ENCODE data around the gene ANKRD11.

The ANKRD11 gene

DNA sequence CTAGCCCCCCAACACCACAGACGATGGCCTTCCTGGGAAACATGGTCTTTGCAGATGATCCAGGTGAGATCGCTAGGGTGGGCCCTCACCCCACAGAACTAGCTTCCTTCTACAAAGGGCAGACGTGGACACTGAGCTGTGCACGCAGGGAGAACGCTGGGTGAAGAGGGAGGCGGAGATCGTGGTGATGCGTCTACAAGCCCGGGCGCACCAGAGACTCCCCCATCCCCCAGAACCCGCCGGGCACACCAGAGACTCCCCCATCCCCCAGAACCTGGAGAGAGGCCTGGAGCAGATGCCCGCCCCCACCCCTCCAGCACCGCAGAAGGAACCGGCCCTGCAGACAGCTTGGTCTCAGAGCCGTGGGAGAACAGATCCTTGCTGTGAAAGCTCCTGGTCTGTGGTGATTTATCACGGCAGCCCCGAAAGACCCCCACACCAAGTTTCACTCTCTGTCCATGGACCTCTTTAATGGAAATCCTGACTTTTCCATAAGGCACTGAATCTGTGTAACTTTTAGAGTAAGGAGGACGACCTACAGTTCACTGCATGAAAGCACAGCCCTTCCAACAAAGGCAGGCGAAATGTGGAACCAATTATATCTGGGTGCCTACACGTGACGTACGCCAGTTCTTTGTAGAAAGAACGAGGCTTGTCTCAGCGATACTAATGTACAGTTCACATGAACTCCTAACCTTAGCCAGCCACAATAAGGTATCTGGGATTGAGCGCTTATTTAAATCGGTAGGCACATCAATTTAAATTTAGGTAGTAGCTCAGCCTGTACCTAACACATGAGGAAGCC lies 88.5 kb downstream of the ANKRD11 start:
- 88% methylated on average over 19 of the region's 27 CpGs for WGBS

DNA sequence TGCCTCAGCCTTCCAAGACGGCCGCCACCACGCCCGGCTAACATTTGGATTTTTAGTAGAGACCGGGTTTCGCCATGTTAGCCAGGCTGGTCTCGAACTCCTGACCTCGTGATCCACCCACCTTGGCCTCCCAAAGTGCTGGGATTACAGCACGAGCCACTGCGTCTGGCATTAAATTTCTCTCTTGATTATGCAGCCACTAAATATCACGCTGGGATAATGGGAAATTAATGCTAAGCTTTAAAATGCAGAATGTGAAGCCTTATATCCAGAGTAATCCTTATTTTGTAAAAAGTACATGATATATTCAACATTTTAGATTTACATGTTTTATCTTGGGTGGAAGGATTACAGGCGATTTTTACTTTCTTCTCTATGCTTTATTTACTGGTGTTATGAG lies 89.2 kb downstream of the ANKRD11 start:
- Histone ChIP-seq H3K4ac (ENCODE audit: low read depth in 1 of 2, low read length in 2 of 2) (no peak overlapping the region), H3K23ac (ENCODE audit: low read length in 2 of 2) (no peak overlapping the region), H2BK15ac (ENCODE audit: low read depth, poor library complexity, severe bottlenecking) (no peak overlapping the region), H3K4me1 (ENCODE audit: control insufficient read depth, insufficient read depth, low read depth, low read length) (peaks cover 24% of the 10 kb centered on the region), H3K14ac (ENCODE audit: low read length in 2 of 2) (no peak overlapping the region), H2BK12ac (ENCODE audit: low read length in 2 of 2) (no peak overlapping the region), H3K9me3 (ENCODE audit: control insufficient read depth, low read length) (no peaks in the 10 kb centered on the region), H3K27me3 (ENCODE audit: control insufficient read depth in 1 of 2, insufficient read depth in 1 of 2, low read length in 2 of 2) (no peaks in the 10 kb centered on the region), H2BK5ac (ENCODE audit: low read depth, low read length, poor library complexity, severe bottlenecking) (no peak overlapping the region), H3K79me1 (replicated peaks; ENCODE audit: low read length, poor library complexity, severe bottlenecking) (peaks cover 3% of the 10 kb centered on the region), H4K8ac (ENCODE audit: low read length) (no peak overlapping the region), H2BK120ac (ENCODE audit: low read depth, low read length) (no peak overlapping the region), H3K18ac (ENCODE audit: low read depth in 1 of 2, low read length in 2 of 2) (no peak overlapping the region), H3K9ac (ENCODE audit: low read length) (no peak overlapping the region), H3K27ac (ENCODE audit: low read length, poor library complexity, severe bottlenecking) (no peak overlapping the region), H2AK5ac (ENCODE audit: low read length, severe bottlenecking) (no peak overlapping the region), H3K4me3 (ENCODE audit: insufficient read depth in 1 of 2, low read depth in 1 of 2, low read length in 2 of 2) (no peak overlapping the region), H4K91ac (ENCODE audit: low read length) (no peak overlapping the region), H3K36me3 (ENCODE audit: control insufficient read depth in 1 of 2, insufficient read depth in 2 of 2, low read depth in 1 of 2, low read length in 2 of 2) (peaks cover 11 to 35% of the 10 kb centered on the region in 2 experiments), H2AFZ (ENCODE audit: low read depth, low read length) (no peak overlapping the region), H3K4me2 (ENCODE audit: low read length, poor library complexity, severe bottlenecking) (no peak overlapping the region)
- DNase-seq, result no peak
- WGBS, result 92% methylated on average over 10 of the region's 12 CpGs

More for the DNA sequence above, 88.5 kb downstream of the ANKRD11 start:
- Histone ChIP-seq H3K27me3 (ENCODE audit: control insufficient read depth in 1 of 2, insufficient read depth in 1 of 2, low read length in 2 of 2) (no peaks in the 10 kb centered on the region), H2BK12ac (ENCODE audit: low read length in 2 of 2) (no peak overlapping the region), H3K79me1 (replicated peaks; ENCODE audit: low read length, poor library complexity, severe bottlenecking) (peaks cover 5% of the 10 kb centered on the region), H3K14ac (ENCODE audit: low read length in 2 of 2) (no peak overlapping the region), H2AFZ (ENCODE audit: low read depth, low read length) (no peak overlapping the region), H3K9me3 (ENCODE audit: control insufficient read depth, low read length) (no peaks in the 10 kb centered on the region), H3K4me2 (ENCODE audit: low read length, poor library complexity, severe bottlenecking) (no peak overlapping the region), H3K4me3 (ENCODE audit: insufficient read depth in 1 of 2, low read depth in 1 of 2, low read length in 2 of 2) (peak overlapping the region in 1 of 2 experiments; percentile 41), H3K18ac (ENCODE audit: low read depth in 1 of 2, low read length in 2 of 2) (peak overlapping the region in 1 of 2 experiments; percentile 2), H3K4me1 (ENCODE audit: control insufficient read depth, insufficient read depth, low read depth, low read length) (peaks cover 26% of the 10 kb centered on the region), H2BK5ac (ENCODE audit: low read depth, low read length, poor library complexity, severe bottlenecking) (no peak overlapping the region), H3K27ac (ENCODE audit: low read length, poor library complexity, severe bottlenecking) (no peak overlapping the region), H4K8ac (ENCODE audit: low read length) (no peak overlapping the region), H3K23ac (ENCODE audit: low read length in 2 of 2) (no peak overlapping the region), H3K36me3 (ENCODE audit: control insufficient read depth in 1 of 2, insufficient read depth in 2 of 2, low read depth in 1 of 2, low read length in 2 of 2) (peaks cover 11 to 40% of the 10 kb centered on the region in 2 experiments), H2BK15ac (ENCODE audit: low read depth, poor library complexity, severe bottlenecking) (no peak overlapping the region), H3K4ac (ENCODE audit: low read depth in 1 of 2, low read length in 2 of 2) (no peak overlapping the region), H3K9ac (ENCODE audit: low read length) (peak overlapping the region; percentile 43), H2BK120ac (ENCODE audit: low read depth, low read length) (no peak overlapping the region), H4K91ac (ENCODE audit: low read length) (no peak overlapping the region), H2AK5ac (ENCODE audit: low read length, severe bottlenecking) (no peak overlapping the region)
- no peak for DNase-seq

- Histone ChIP-seq H2BK5ac (ENCODE audit: low read depth, low read length, poor library complexity, severe bottlenecking) (no peak overlapping the region), H2BK15ac (ENCODE audit: low read depth, poor library complexity, severe bottlenecking) (no peak overlapping the region), H3K4me1 (ENCODE audit: control insufficient read depth, insufficient read depth, low read depth, low read length) (peaks cover 26% of the 10 kb centered on the region), H2AK5ac (ENCODE audit: low read length, severe bottlenecking) (no peak overlapping the region), H3K23ac (ENCODE audit: low read length in 2 of 2) (no peak overlapping the region), H3K27ac (ENCODE audit: low read length, poor library complexity, severe bottlenecking) (no peak overlapping the region), H3K27me3 (ENCODE audit: control insufficient read depth in 1 of 2, insufficient read depth in 1 of 2, low read length in 2 of 2) (no peaks in the 10 kb centered on the region), H2BK120ac (ENCODE audit: low read depth, low read length) (no peak overlapping the region), H3K36me3 (ENCODE audit: control insufficient read depth in 1 of 2, insufficient read depth in 2 of 2, low read depth in 1 of 2, low read length in 2 of 2) (peaks cover 11 to 33% of the 10 kb centered on the region in 2 experiments), H3K18ac (ENCODE audit: low read depth in 1 of 2, low read length in 2 of 2) (no peak overlapping the region), H3K79me1 (replicated peaks; ENCODE audit: low read length, poor library complexity, severe bottlenecking) (peaks cover 5% of the 10 kb centered on the region), H4K8ac (ENCODE audit: low read length) (peak overlapping the region; percentile 12), H3K4me3 (ENCODE audit: insufficient read depth in 1 of 2, low read depth in 1 of 2, low read length in 2 of 2) (no peak overlapping the region), H2AFZ (ENCODE audit: low read depth, low read length) (no peak overlapping the region), H3K4ac (ENCODE audit: low read depth in 1 of 2, low read length in 2 of 2) (no peak overlapping the region), H2BK12ac (ENCODE audit: low read length in 2 of 2) (no peak overlapping the region), H3K9me3 (ENCODE audit: control insufficient read depth, low read length) (no peaks in the 10 kb centered on the region), H3K9ac (ENCODE audit: low read length) (no peak overlapping the region), H3K4me2 (ENCODE audit: low read length, poor library complexity, severe bottlenecking) (no peak overlapping the region), H4K91ac (ENCODE audit: low read length) (no peak overlapping the region), H3K14ac (ENCODE audit: low read length in 2 of 2) (no peak overlapping the region)
- WGBS, result 91% methylated on average over 10 of the region's 14 CpGs
- no peak for DNase-seq
Measured at GRCh38 chr16:89400740-89401139, 89.6 kb downstream of the ANKRD11 start.

DNA sequence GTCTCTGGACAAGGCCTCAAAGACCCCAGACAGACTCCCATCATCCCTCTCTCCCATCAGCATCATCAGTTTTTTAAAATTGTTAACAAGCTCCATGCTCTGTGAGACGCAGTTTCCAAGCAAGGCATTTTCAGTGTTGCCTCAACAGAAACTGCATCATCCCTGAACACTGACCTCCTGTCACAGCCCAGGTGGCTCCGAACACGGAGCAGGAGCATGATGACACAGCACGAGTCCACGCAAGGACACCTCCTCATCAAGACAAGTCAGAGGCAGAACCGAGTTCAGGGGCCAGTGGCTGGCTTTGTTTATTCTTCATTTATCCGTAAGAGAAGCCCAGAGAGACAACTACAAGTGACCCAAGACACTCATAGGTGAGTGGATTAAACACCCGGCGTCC lies 91.4 kb downstream of the ANKRD11 start:
- 82% methylated on average over 9 of the region's 9 CpGs for whole genome bisulfite sequencing
- H3K23ac ChIP-seq (ENCODE audit: low read length in 2 of 2), result no peak overlapping the region
- H2BK5ac ChIP-seq (ENCODE audit: low read depth, low read length, poor library complexity, severe bottlenecking), result no peak overlapping the region
- H3K79me1 ChIP-seq (replicated peaks; ENCODE audit: low read length, poor library complexity, severe bottlenecking), result peaks cover 6% of the 10 kb centered on the region
- DNase-seq, result no peak
- no peak overlapping the region for H2BK120ac ChIP-seq (ENCODE audit: low read depth, low read length)
- peaks cover 11 to 27% of the 10 kb centered on the region in 2 experiments for H3K36me3 ChIP-seq (ENCODE audit: control insufficient read depth in 1 of 2, insufficient read depth in 2 of 2, low read depth in 1 of 2, low read length in 2 of 2)
- H3K4me1 ChIP-seq (ENCODE audit: control insufficient read depth, insufficient read depth, low read depth, low read length), result peaks cover 28% of the 10 kb centered on the region
- H2AK5ac ChIP-seq (ENCODE audit: low read length, severe bottlenecking), result no peak overlapping the region
- H3K4ac ChIP-seq (ENCODE audit: low read depth in 1 of 2, low read length in 2 of 2), result no peak overlapping the region
- H3K4me2 ChIP-seq (ENCODE audit: low read length, poor library complexity, severe bottlenecking), result no peak overlapping the region
- H3K27me3 ChIP-seq (ENCODE audit: control insufficient read depth in 1 of 2, insufficient read depth in 1 of 2, low read length in 2 of 2), result no peaks in the 10 kb centered on the region
- no peak overlapping the region for H2BK12ac ChIP-seq (ENCODE audit: low read length in 2 of 2)
- peak overlapping the region; percentile 21 for H2BK15ac ChIP-seq (ENCODE audit: low read depth, poor library complexity, severe bottlenecking)
- no peak overlapping the region for H2AFZ ChIP-seq (ENCODE audit: low read depth, low read length)
- peak overlapping the region in 1 of 2 experiments; percentile 16 for H3K14ac ChIP-seq (ENCODE audit: low read length in 2 of 2)
- H3K4me3 ChIP-seq (ENCODE audit: insufficient read depth in 1 of 2, low read depth in 1 of 2, low read length in 2 of 2), result no peak overlapping the region
- H3K9ac ChIP-seq (ENCODE audit: low read length), result no peak overlapping the region
- H3K27ac ChIP-seq (ENCODE audit: low read length, poor library complexity, severe bottlenecking), result no peak overlapping the region
- H4K8ac ChIP-seq (ENCODE audit: low read length), result no peak overlapping the region
- H3K9me3 ChIP-seq (ENCODE audit: control insufficient read depth, low read length), result no peaks in the 10 kb centered on the region
- no peak overlapping the region for H4K91ac ChIP-seq (ENCODE audit: low read length)
- no peak overlapping the region for H3K18ac ChIP-seq (ENCODE audit: low read depth in 1 of 2, low read length in 2 of 2)

All from mesenchymal stem cell (in vitro differentiated cells and primary cell).